HCEC 1CT (cell line): Measurements from ENCODE around the gene DISC1.
"Not testable (repeated sequence)": the region's sequence is repeated elsewhere in the genome, so short reads cannot be mapped to it uniquely, and the experiment has no call there.

Experiments
- DNase-seq: peaks from one replicate; pipeline ENCODE4 v3.0.0-alpha.2; 2017

DISC1 gene

GRCh38 chr1:231781892-231782291, 155.3 kb downstream of the DISC1 start:
- no peak for DNase-seq

GRCh38 chr1:231785073-231785472, 158.5 kb downstream of the DISC1 start:
- not testable (repeated sequence) for DNase-seq

- DNase-seq: no peak
Observed at GRCh38 chr1:231786126-231786525, 159.5 kb downstream of the DISC1 start.

- no peak for DNase-seq
Observed at GRCh38 chr1:231792634-231793033, 166.0 kb downstream of the DISC1 start.

GRCh38 chr1:231793893-231794292, 167.3 kb downstream of the DISC1 start:
- DNase-seq: no peak

- no peak for DNase-seq
Observed at GRCh38 chr1:231796141-231796540, 169.6 kb downstream of the DISC1 start.

- DNase-seq: no peak
Observed at GRCh38 chr1:231799363-231799986, 172.9 kb downstream of the DISC1 start.

GRCh38 chr1:231800108-231800507, 173.5 kb downstream of the DISC1 start:
- no peak for DNase-seq

GRCh38 chr1:231801042-231801585, 174.5 kb downstream of the DISC1 start:
- DNase-seq: no peak

GRCh38 chr1:231803353-231803752, 176.8 kb downstream of the DISC1 start:
- no peak for DNase-seq

- peak; percentile 9 for DNase-seq
Observed at GRCh38 chr1:231806623-231807495, 180.3 kb downstream of the DISC1 start.

GRCh38 chr1:231807541-231807940, 181.0 kb downstream of the DISC1 start:
- no peak for DNase-seq

- DNase-seq: no peak
Observed at GRCh38 chr1:231808116-231808515, 181.5 kb downstream of the DISC1 start.

- peak; percentile 46 for DNase-seq
Observed at GRCh38 chr1:231808990-231809389, 182.4 kb downstream of the DISC1 start.

GRCh38 chr1:231810415-231810814, 183.8 kb downstream of the DISC1 start:
- no peak for DNase-seq

GRCh38 chr1:231814021-231814420, 187.4 kb downstream of the DISC1 start:
- no peak for DNase-seq

- DNase-seq: no peak
Observed at GRCh38 chr1:231814521-231814920, 187.9 kb downstream of the DISC1 start.

- DNase-seq: peak; percentile 4
Observed at GRCh38 chr1:231817801-231818200, 191.2 kb downstream of the DISC1 start.

- no peak for DNase-seq
Observed at GRCh38 chr1:231818337-231818736, 191.7 kb downstream of the DISC1 start.

GRCh38 chr1:231821281-231821680, 194.7 kb downstream of the DISC1 start:
- DNase-seq: no peak

GRCh38 chr1:231822041-231822440, 195.5 kb downstream of the DISC1 start:
- DNase-seq: no peak

- no peak for DNase-seq
Observed at GRCh38 chr1:231826566-231826965, 200.0 kb downstream of the DISC1 start.

GRCh38 chr1:231827337-231828105, 200.9 kb downstream of the DISC1 start:
- peak; percentile 92 for DNase-seq
